Common myeloid progenitor, CD34-positive (primary cell): Measurements from ENCODE around the gene LZTFL1.

Source experiments
- CTCF ChIA-PET: fragments of 350-600 bp; sonication (Branson Sonifier 250); formaldehyde crosslinking; loops from one replicate; lab custom pipeline; 2021; ENCODE audit warnings: antibody characterized with exemption; lab: Charles Lee
- POLR2A ChIA-PET: fragments of 350-600 bp; sonication (Branson Sonifier 250); formaldehyde crosslinking; loops from one replicate; lab custom pipeline; 2021; ENCODE audit warnings: antibody characterized with exemption; lab: Charles Lee
- DNase-seq, 3 donors: peaks; one replicate each; pipeline versions ENCODE4 v3.0.0 to v3.0.0-alpha.2; 2013
- H3K27ac ChIP-seq, 2 experiments: 1 replicate in 1 of 2; 2 replicates in 1 of 2; pipeline ENCODE4 v1.7.0; 2013; ENCODE audit warnings: inconsistent platforms in 2 of 2, low read length in 2 of 2, mild to moderate bottlenecking in 2 of 2, low read depth in 1 of 2, moderate library complexity in 1 of 2; ENCODE audit not compliant: severe bottlenecking in 2 of 2, insufficient read depth in 1 of 2, poor library complexity in 1 of 2
- H3K27me3 ChIP-seq, 5 experiments: replicated peaks in 2 of 5; 1 replicate in 3 of 5; 2 replicates in 2 of 5; pipeline versions ENCODE4 v1.6.1 to v1.7.0; 2013; ENCODE audit warnings: low read length in 4 of 5, mild to moderate bottlenecking in 2 of 5, moderate library complexity in 2 of 5, inconsistent platforms in 1 of 5; ENCODE audit not compliant: insufficient read depth in 5 of 5, control insufficient read depth in 4 of 5
- H3K36me3 ChIP-seq, 4 experiments: 1 replicate in 2 of 4; 2 replicates in 2 of 4; pipeline versions ENCODE4 v1.6.1 to v1.7.0; 2013; ENCODE audit warnings: low read length in 3 of 4, control low read depth in 1 of 4, mild to moderate bottlenecking in 1 of 4; ENCODE audit not compliant: control insufficient read depth in 4 of 4, insufficient read depth in 4 of 4
- H3K4me1 ChIP-seq, 4 experiments: 1 replicate in 3 of 4; 2 replicates in 1 of 4; pipeline versions ENCODE4 v1.6.1 to v1.7.1; 2013; ENCODE audit warnings: low read length in 3 of 4, mild to moderate bottlenecking in 3 of 4, control low read depth in 1 of 4, inconsistent platforms in 1 of 4, moderate library complexity in 1 of 4; ENCODE audit not compliant: control insufficient read depth in 4 of 4, insufficient read depth in 4 of 4; ENCODE audit errors: control extremely low read depth in 1 of 4
- H3K4me3 ChIP-seq, 7 experiments: 1 replicate in 4 of 7; 2 replicates in 3 of 7; pipeline versions ENCODE4 v1.5.1 to v1.7.0; 2013; ENCODE audit warnings: mild to moderate bottlenecking in 7 of 7, low read length in 6 of 7, moderate library complexity in 6 of 7, inconsistent platforms in 2 of 7, low read depth in 2 of 7, control low read depth in 1 of 7; ENCODE audit not compliant: insufficient read depth in 4 of 7, control insufficient read depth in 1 of 7; ENCODE audit errors: extremely low read depth in 1 of 7
- H3K9me3 ChIP-seq, 5 experiments: 1 replicate in 4 of 5; 2 replicates in 1 of 5; pipeline versions ENCODE4 v1.6.1 to v1.7.1; 2013; ENCODE audit warnings: low read length in 4 of 5, mild to moderate bottlenecking in 2 of 5, inconsistent platforms in 1 of 5, low read depth in 1 of 5, moderate library complexity in 1 of 5; ENCODE audit not compliant: control insufficient read depth in 4 of 5, insufficient read depth in 2 of 5; ENCODE audit errors: control extremely low read depth in 1 of 5
- WGBS: methylation state at CpG from one replicate; pipeline ENCODE4 v1.1.5; 2013; ENCODE audit not compliant: insufficient coverage; 5-methylcytosine and 5-hydroxymethylcytosine counted together

The LZTFL1 gene

GRCh38 chr3:45832699-45833098 lies 9.2 kb downstream of the LZTFL1 start:
- H3K27me3 ChIP-seq = no peaks in the 10 kb centered on the region
- no peak overlapping the region for H3K27ac ChIP-seq
- DNase-seq = peak in 2 of 3 donors; percentile 45 to 48
- peaks cover 13 to 78% (median 47%) of the 10 kb centered on the region in 4 experiments for H3K36me3 ChIP-seq
- H3K4me1 ChIP-seq = no peaks in the 10 kb centered on the region
- ChIA-PET POLR2A (no interaction called here), CTCF (interaction anchor here (0.6 to 1.2 kb wide), 3 partner anchors 28 to 70 kb away, joined by 3 read pairs; no protein-coding TSS in a partner anchor)
- WGBS = 100% methylated on average over 3 of the region's 5 CpGs
- H3K9me3 ChIP-seq = no peaks in the 10 kb centered on the region
- no peak overlapping the region for H3K4me3 ChIP-seq

GRCh38 chr3:45830121-45830520 lies 11.8 kb downstream of the LZTFL1 start:
- 96% methylated on average over 5 of the region's 5 CpGs for WGBS
- no peak overlapping the region for H3K27ac ChIP-seq
- ChIA-PET CTCF (interaction anchor here (0.9 kb wide), 1 partner anchor 101 kb away, joined by 3 read pairs; no protein-coding TSS in a partner anchor), POLR2A (no interaction called here)
- H3K4me3 ChIP-seq = no peak overlapping the region
- peaks cover 13 to 82% (median 47%) of the 10 kb centered on the region in 4 experiments for H3K36me3 ChIP-seq
- no peaks in the 10 kb centered on the region for H3K4me1 ChIP-seq
- no peak for DNase-seq
- no peaks in the 10 kb centered on the region for H3K27me3 ChIP-seq
- no peaks in the 10 kb centered on the region for H3K9me3 ChIP-seq

GRCh38 chr3:45826908-45827307 lies 15.0 kb downstream of the LZTFL1 start:
- no peak overlapping the region for H3K27ac ChIP-seq
- H3K27me3 ChIP-seq = no peaks in the 10 kb centered on the region
- H3K9me3 ChIP-seq = no peaks in the 10 kb centered on the region
- H3K4me1 ChIP-seq = no peaks in the 10 kb centered on the region
- no peak overlapping the region for H3K4me3 ChIP-seq
- ChIA-PET CTCF (interaction anchor here (0.6 to 1.5 kb wide), 4 partner anchors 8 to 66 kb away, joined by 3 to 5 read pairs (median 3); no protein-coding TSS in a partner anchor), POLR2A (interaction anchor here (0.6 kb wide), 1 partner anchor 111 kb away, joined by 3 read pairs; no protein-coding TSS in a partner anchor)
- 89% methylated on average over 3 of the region's 3 CpGs for WGBS
- no peak for DNase-seq
- peaks cover 11 to 74% (median 37%) of the 10 kb centered on the region in 4 experiments for H3K36me3 ChIP-seq

GRCh38 chr3:45826321-45826720 lies 15.6 kb downstream of the LZTFL1 start:
- Histone ChIP-seq H3K9me3 (no peaks in the 10 kb centered on the region), H3K27ac (no peak overlapping the region), H3K4me1 (no peaks in the 10 kb centered on the region), H3K27me3 (no peaks in the 10 kb centered on the region), H3K36me3 (peaks cover 9 to 74% (median 37%) of the 10 kb centered on the region in 4 experiments), H3K4me3 (no peak overlapping the region)
- POLR2A ChIA-PET = no interaction called here
- CTCF ChIA-PET = interaction anchor here (0.6 to 1.5 kb wide), 4 partner anchors 9 to 65 kb away, joined by 3 to 5 read pairs (median 3); no protein-coding TSS in a partner anchor
- 100% methylated on average over 1 of the region's 2 CpGs for WGBS
- no peak for DNase-seq

- POLR2A ChIA-PET = no interaction called here
- peaks cover 6 to 38% (median 13%) of the 10 kb centered on the region in 4 experiments for H3K36me3 ChIP-seq
- H3K27ac ChIP-seq = no peak overlapping the region
- CTCF ChIA-PET = no interaction called here
- no peak for DNase-seq
- H3K9me3 ChIP-seq = peaks cover 0 to 7% (median 0%) of the 10 kb centered on the region in 5 experiments
- H3K27me3 ChIP-seq = no peaks in the 10 kb centered on the region
- 100% methylated on average over 1 of the region's 1 CpG for WGBS
- H3K4me1 ChIP-seq = no peaks in the 10 kb centered on the region
- H3K4me3 ChIP-seq = no peak overlapping the region
These were observed 20.8 kb downstream of the LZTFL1 start for GRCh38 chr3:45821127-45821526.

- POLR2A ChIA-PET = no interaction called here
- Histone ChIP-seq H3K27me3 (no peaks in the 10 kb centered on the region), H3K27ac (no peak overlapping the region), H3K4me3 (no peak overlapping the region), H3K9me3 (peaks cover 0 to 7% (median 2%) of the 10 kb centered on the region in 5 experiments), H3K4me1 (no peaks in the 10 kb centered on the region), H3K36me3 (peaks cover 5 to 28% (median 12%) of the 10 kb centered on the region in 4 experiments)
- DNase-seq = no peak
- CTCF ChIA-PET = no interaction called here
- 100% methylated on average over 2 of the region's 2 CpGs for WGBS
These were observed 22.4 kb downstream of the LZTFL1 start for GRCh38 chr3:45819543-45819942.

GRCh38 chr3:45817831-45818522 lies 23.9 kb downstream of the LZTFL1 start:
- peaks cover 0 to 7% (median 2%) of the 10 kb centered on the region in 5 experiments for H3K9me3 ChIP-seq
- POLR2A ChIA-PET = no interaction called here
- WGBS = 83% methylated on average over 3 of the region's 4 CpGs
- no peak overlapping the region for H3K27ac ChIP-seq
- peaks cover 7 to 25% (median 10%) of the 10 kb centered on the region in 4 experiments for H3K36me3 ChIP-seq
- H3K4me1 ChIP-seq = no peaks in the 10 kb centered on the region
- no peaks in the 10 kb centered on the region for H3K27me3 ChIP-seq
- CTCF ChIA-PET = interaction anchor here (0.5 to 1.2 kb wide), 2 partner anchors 102 to 307 kb away, joined by 3 read pairs; no protein-coding TSS in a partner anchor
- DNase-seq = no peak
- no peak overlapping the region for H3K4me3 ChIP-seq
